ENCODE data around the gene EFS.

The EFS gene

GRCh38 chr14:23307687-23308644 is 57.0 kb downstream of the EFS start:
- TF ChIP-seq ZNF274 (IDR thresholded peaks at IDR 0.05; ENCODE audit: low read depth, low read length) = no peak
- H3K4me3 ChIP-seq (ENCODE audit: low read length) = peak overlapping the region; percentile 69

DNA sequence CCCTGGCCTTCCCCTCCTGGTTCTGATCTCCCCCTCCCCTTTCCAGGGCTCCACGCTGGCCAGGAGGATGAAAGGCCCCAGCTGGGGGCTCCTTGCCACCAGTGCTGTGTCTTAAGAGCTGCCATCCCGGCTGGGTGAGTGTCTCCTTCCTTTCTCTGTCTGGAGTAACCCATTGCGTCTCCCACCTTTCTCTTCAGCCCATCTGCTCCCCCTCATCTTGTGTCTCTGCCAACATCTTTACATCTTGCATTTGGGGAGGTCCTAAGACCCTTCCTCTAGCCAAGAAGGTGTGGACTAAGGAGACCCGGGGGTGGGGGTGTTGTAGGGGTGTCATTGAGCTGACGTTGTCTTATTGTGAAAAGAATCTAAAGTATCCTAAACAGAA is 57.8 kb downstream of the EFS start:
- no peak for TF ChIP-seq ZNF274 (IDR thresholded peaks at IDR 0.05; ENCODE audit: low read depth, low read length)
- H3K4me3 ChIP-seq (ENCODE audit: low read length) = peak overlapping the region; percentile 69

GRCh38 chr14:23306412-23307145 is 58.4 kb downstream of the EFS start, which contains the start of gene BCL2L2:
TSS of gene BCL2L2 (plus strand) at chr14:23306833. CDS start at chr14:23307768, 935 bp downstream.
- no peak for TF ChIP-seq ZNF274 (IDR thresholded peaks at IDR 0.05; ENCODE audit: low read depth, low read length)
- H3K4me3 ChIP-seq (ENCODE audit: low read length) = peak within 1 kb of the TSS; percentile 69

Measured in GM08714 (cell line).